ENCODE data around the gene ZNF415.
"Not testable (repeated sequence)": the region's sequence is repeated elsewhere in the genome, so short reads cannot be mapped to it uniquely, and the experiment has no call there.

ZNF415 gene

DNA sequence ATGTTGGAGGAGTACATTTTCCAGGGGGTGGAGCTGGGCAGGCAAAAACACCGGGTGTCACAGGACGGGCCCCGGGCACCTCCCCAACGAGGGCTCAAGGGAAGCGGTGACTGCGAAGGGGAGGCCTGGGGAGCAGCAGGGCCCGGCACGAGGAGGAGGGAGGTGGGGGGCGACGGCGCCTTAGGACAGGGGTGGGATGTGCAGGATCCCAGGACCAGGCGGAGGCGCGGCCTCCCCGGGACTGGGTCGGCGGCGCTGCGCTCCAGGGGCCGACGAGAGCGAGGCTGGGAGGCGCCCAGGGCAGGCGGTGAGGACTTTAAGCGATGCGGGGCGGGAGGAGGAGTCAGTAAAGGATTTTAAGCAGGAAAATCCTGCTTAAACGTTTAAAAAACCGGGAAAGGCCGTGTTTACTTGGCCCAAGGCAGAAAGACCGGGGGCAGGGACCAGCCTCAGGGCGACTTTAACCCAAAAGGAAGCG is 29.9 kb downstream of the ZNF415 start:
- peak; percentile 10 for DNase-seq (ENCODE audit: low read depth)

- no peak for DNase-seq (ENCODE audit: low read depth)
Measured at GRCh38 chr19:53102206-53102755, 30.4 kb downstream of the ZNF415 start.

GRCh38 chr19:53101518-53101917 is 31.2 kb downstream of the ZNF415 start:
- DNase-seq (ENCODE audit: low read depth): no peak

GRCh38 chr19:53098570-53098969 is 34.1 kb downstream of the ZNF415 start:
- DNase-seq (ENCODE audit: low read depth): not testable (repeated sequence)

DNA sequence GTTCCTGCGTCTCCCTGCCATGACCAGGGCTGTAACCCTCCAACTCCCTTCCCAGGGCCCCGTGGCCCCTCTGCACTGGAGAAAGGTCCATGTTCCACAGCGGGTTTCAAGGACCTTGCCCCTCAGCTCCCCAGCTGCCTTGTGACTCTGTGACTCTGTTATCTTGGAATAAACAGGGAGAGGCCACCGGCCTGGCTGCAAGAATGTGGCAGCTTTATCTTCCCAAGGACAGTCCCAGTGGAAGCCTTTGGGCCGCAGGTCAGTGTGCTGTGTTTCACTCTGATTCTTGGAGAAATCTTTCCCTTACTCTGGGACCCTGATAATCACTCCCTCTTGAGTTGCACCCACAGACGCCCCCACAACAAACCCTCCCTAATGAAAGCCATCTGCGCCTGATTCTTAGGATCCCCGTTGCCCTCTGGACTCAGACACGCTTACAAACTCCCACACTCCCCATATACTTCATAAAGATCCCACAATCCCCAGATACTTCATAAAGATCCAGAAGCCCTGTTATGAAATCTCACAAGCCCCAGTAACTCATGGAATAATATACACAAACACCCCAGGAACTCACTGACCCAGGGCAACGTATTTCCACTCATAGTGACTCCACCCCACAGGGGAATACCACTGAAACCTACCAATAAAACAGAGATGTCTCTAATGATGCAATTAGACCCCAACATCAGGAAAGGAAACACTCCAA is 35.6 kb downstream of the ZNF415 start:
- not testable (repeated sequence) for DNase-seq (ENCODE audit: low read depth)

GRCh38 chr19:53096579-53096978 is 36.1 kb downstream of the ZNF415 start:
- not testable (repeated sequence) for DNase-seq (ENCODE audit: low read depth)

DNA sequence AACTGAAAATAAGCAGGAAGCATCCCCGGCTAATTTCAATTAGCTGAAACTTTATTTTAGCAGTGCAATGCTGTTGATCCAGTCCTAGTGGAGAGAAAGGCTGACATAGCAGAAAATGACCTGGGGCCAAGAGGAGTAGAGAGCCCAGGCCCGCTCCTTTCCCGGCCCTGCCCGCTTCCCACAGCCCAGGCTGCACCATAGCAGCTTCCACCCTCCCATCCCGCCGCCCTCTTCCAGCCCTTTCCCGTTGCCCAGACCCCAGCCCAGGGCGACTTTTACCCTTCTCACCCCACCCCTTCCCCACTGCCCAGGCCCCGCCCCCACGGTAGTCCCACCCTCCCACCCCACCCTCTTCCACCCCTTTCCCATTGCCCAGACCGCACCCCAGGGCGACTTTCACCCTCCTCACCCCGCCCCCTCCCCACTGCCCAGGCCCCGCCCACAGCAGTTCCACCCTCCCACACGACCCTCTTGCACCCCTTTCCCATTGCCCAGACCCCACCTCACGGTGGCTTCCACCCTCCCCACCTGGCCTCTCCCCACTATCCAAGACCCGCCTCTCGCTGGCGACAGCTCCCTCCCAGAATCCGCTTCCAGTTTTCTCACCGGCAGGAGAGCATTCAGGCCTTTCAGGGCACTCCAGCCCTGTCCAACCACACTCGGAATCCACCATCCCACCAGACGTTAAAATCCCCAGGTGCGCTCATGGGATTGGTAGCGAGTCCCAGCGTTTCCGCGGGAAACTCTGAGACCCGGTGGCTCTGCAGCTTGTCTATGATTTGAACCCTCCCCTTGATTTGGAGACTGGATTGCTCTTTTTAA is 37.7 kb downstream of the ZNF415 start:
- DNase-seq (ENCODE audit: low read depth): no peak

DNA sequence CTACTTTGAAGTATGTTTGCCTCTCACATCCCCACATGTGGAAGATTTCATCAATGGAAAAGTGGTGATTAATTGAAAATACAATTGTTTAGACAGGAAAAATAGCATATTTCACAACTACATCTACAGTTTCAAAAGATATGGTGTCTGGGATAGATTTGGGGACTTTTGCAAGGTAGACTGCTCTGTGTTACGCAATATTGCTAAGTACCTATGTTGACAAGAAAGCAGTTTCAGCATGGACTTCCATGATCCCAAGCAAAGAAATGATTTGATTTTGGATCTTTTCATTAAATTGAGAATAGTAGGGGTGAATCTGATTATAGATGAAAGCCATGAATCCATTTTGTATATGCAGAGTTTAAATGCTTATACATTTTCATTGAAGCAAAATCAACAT is 40.0 kb downstream of the ZNF415 start:
- DNase-seq (ENCODE audit: low read depth): no peak

- no peak for DNase-seq (ENCODE audit: low read depth)
Measured at GRCh38 chr19:53091413-53092254, 41.1 kb downstream of the ZNF415 start.

- DNase-seq (ENCODE audit: low read depth): no peak
Measured at GRCh38 chr19:53088091-53088490, 44.6 kb downstream of the ZNF415 start.

GRCh38 chr19:53086949-53087348 is 45.8 kb downstream of the ZNF415 start:
- no peak for DNase-seq (ENCODE audit: low read depth)

DNA sequence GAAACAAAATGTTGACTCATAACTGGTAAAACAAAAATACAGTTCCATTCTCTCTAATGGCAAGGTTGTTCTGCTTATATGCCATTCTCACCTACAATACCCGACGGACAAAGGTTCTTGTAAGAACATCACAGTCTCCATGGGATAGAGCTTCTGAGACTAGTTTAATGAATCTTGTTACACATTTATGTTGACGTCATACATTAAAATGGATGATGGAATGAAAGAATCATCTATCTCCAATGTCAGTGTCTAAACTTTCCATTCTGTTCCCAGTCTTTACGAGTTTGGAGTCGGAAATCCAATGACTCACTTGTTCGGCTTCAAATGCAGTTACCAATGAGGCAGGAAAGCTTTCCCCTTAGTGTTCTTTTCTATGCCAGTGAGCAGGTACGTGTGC is 47.2 kb downstream of the ZNF415 start:
- DNase-seq (ENCODE audit: low read depth): no peak

- DNase-seq (ENCODE audit: low read depth): no peak
Measured at GRCh38 chr19:53082929-53083328, 49.8 kb downstream of the ZNF415 start.

GRCh38 chr19:53079313-53079924 is 53.3 kb downstream of the ZNF415 start:
- no peak for DNase-seq (ENCODE audit: low read depth)

- DNase-seq (ENCODE audit: low read depth): no peak
Measured at GRCh38 chr19:53078668-53079067, 54.0 kb downstream of the ZNF415 start.

DNA sequence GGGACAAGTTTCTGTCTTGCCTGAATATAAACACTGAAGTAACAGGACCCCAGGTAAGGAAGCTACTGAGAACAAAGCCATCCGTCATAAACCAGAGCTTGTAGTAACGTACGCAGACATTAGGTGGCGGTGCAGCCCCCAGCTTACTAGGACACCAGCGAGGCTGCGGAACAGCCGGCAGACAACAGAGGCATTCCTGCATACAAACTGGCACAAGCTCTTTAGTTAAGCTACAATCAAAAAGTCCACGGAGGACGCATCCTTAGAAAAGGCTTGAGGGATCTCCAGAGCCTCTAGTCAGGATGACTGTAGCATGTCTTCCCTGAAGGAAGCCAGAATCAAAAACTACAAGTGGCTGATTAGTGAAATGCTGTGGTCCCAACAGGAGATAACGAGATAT is 55.7 kb downstream of the ZNF415 start:
- no peak for DNase-seq (ENCODE audit: low read depth)

DNA sequence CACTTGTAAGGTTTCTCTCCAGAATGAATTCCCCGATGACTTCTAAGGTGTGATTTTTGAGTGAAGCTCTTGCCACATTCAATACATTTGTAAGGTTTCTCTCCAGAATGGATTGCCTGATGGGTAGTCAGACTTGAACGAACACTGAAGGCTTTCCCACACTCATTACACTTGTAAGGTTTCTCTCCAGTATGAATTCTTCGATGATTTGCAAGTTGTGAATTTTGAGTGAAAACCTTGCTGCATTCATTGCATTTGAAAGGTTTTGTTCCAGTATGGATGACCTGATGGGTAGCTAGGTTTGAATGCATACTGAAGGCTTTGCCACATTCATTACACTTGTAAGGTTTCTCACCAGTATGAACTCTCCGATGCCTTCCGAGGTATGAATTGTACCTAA is 63.9 kb downstream of the ZNF415 start:
- no peak for DNase-seq (ENCODE audit: low read depth)

DNA sequence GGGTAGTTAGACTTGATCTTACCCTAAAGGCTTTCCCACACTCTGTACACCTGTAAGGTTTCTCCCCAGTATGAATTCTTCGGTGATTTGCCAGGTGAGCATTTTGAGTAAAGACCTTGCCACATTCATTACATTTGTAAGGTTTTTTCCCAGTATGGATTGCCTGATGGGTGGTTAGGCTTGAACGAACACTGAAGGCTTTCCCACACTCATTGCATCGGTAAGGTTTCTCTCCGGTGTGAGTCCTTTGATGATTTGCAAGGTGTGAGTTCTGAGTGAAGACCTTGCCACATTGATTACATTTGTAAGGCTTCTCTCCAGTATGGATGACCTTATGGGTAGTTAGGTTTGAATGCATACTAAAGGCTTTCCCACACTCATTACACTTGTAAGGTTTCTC is 64.5 kb downstream of the ZNF415 start:
- no peak for DNase-seq (ENCODE audit: low read depth)

GRCh38 chr19:53057904-53058580 is 74.7 kb downstream of the ZNF415 start:
- no peak for DNase-seq (ENCODE audit: low read depth)
